Psoas muscle (tissue), 8 donors: Measurements from ENCODE around the gene ITGA11. TPM values are rescaled to one million over a fixed set of nuclear protein-coding genes. Genes with fewer than 3 reads are reported as not detected.

Experiments
- ATAC-seq, 4 donors: fragments of 200-7000 bp; cut with Tn5 transposase; one replicate each; pipeline ENCODE4 v1.9.1; 2020; ENCODE audit warnings: moderate library complexity in 3 of 4, mild to moderate bottlenecking in 2 of 4
- DNase-seq, 2 donors: peaks; one replicate each; pipeline ENCODE4 v3.0.0-alpha.2; 2020
- H3K27ac ChIP-seq: fragments of 200-600 bp; one replicate; pipeline ENCODE4 v1.8.0; 2022
- H3K27me3 ChIP-seq, 3 donors: fragments of 200-600 bp in 1 of 3; one replicate each; pipeline versions ENCODE4 v1.6.1 to v1.8.0; 2013 to 2022; ENCODE audit warnings: low read length in 2 of 3, mild to moderate bottlenecking in 2 of 3, moderate library complexity in 1 of 3; ENCODE audit not compliant: insufficient read depth in 3 of 3
- H3K36me3 ChIP-seq, 2 donors: fragments of 200-600 bp in 1 of 2; one replicate each; pipeline versions ENCODE4 v1.6.1 to v1.8.0; 2013 to 2022; ENCODE audit warnings: low read depth in 1 of 2, mild to moderate bottlenecking in 1 of 2, moderate library complexity in 1 of 2; ENCODE audit not compliant: insufficient read depth in 1 of 2
- H3K4me1 ChIP-seq: fragments of 200-600 bp; one replicate; pipeline ENCODE4 v1.8.0; 2022
- H3K4me3 ChIP-seq: fragments of 200-600 bp; one replicate; pipeline ENCODE4 v1.8.0; 2022; ENCODE audit warnings: mild to moderate bottlenecking
- H3K9me3 ChIP-seq: fragments of 200-600 bp; one replicate; pipeline ENCODE4 v1.8.0; 2022
- CTCF ChIP-seq: fragments of 200-600 bp; IDR thresholded peaks from one replicate; pipeline ENCODE4 v1.8.0; 2022; ENCODE audit warnings: antibody characterized with exemption
- WGBS, 3 donors: extraction: QIAGEN DNeasy Blood & Tissue Kit; methylation state at CpG; one replicate each; pipeline versions ENCODE4 v1.1.6 to v1.1.7; 2013; 5-methylcytosine and 5-hydroxymethylcytosine counted together
- intact Hi-C, 2 donors: fragments of 100-400 bp; cut with DNase I; formaldehyde crosslinking; loops; one replicate each; pipeline versions ENCODE4 v1.11.0 to v1.14.2; 2022
- polyA plus RNA-seq, 3 donors: library from polyadenylated mRNA; stranded (reverse); fragments of 200-250 nt; gene quantifications; one replicate each; pipeline ENCODE4 v1.2.3, GENCODE V29; 2013
- total RNA-seq, 4 donors: library from RNA; stranded (reverse); fragmentation: NEBNext Ultra II Directional in 2 of 4; extraction: Animal tissue kit (Norgen Biotek cat#: 25700) in 2 of 4; gene quantifications; one replicate each; pipeline versions ENCODE4 v1.2.1 to v1.2.4, GENCODE V29; 2021 to 2023
- donor health status: healthy with polysubstance abuse.
- donor health status: DM: no; HTN: no; CAD: no; lungs with moderate emphysema.
- donor health status: Bipolar disorder and iron deficiency.
- donor health status: healthy.
- donor health status: DM: yes; HTN: yes; CAD: no.
- donor health status: DM: no; HTN: no; CAD: no.
- donor health status: DM: no; HTN: no; CAD: no.
- donor health status: DM: yes; HTN: yes; CAD: no.

Gene ITGA11
- total and polyA plus RNA-seq, 7 donors, result 0.10 to 7.9 (median 0.97) TPM

- DNase-seq, result peak; percentile 66 to 76
- WGBS, 3 donors, result 38 to 41% (median 40%) methylated on average over 12 of the region's 12 CpGs
- no peak for TF ChIP-seq CTCF
Measured at GRCh38 chr15:68479406-68479805, 47.4 kb upstream of the ITGA11 start.

DNA sequence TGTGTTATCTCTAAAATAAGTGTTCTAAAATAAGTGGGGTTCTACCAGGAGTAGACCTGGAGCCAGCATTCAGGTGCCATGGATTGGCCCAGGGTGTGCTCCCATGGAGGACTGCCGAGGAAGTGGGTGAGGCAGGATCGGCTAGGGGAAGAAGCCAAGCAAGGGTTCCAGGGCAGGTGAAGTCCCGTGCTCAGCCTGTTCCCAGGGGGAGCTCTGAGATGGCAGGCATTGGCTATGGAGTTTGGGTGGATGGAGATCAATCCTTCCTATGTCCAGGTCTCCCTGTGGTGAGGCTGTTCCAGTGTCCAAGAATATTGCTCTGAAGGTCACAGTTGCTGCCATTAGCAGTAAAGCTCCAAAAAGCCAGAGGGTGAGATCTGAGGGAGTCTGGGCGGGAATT lies 46.9 kb upstream of the ITGA11 start:
- WGBS, 3 donors, result 83 to 86% (median 86%) methylated on average over 4 of the region's 4 CpGs
- no peak for TF ChIP-seq CTCF
- Histone ChIP-seq H3K36me3 (no peaks in the 10 kb centered on the region), H3K27me3 (peaks cover 0 to 9% (median 3%) of the 10 kb centered on the region in 3 donors), H3K4me1 (no peaks in the 10 kb centered on the region), H3K4me3 (no peak overlapping the region), H3K27ac (no peak overlapping the region), H3K9me3 (no peaks in the 10 kb centered on the region)
- intact Hi-C loops, result no loop called here
- DNase-seq (no peak), ATAC-seq (no peak)

More at GRCh38 chr15:68479406-68479805, 47.4 kb upstream of the ITGA11 start:
- peak in 2 of 4 donors; percentile 35 to 56 for ATAC-seq
- Histone ChIP-seq H3K36me3 (no peaks in the 10 kb centered on the region), H3K27ac (no peak overlapping the region), H3K9me3 (no peaks in the 10 kb centered on the region), H3K27me3 (peaks cover 0 to 9% (median 3%) of the 10 kb centered on the region in 3 donors), H3K4me3 (no peak overlapping the region), H3K4me1 (no peaks in the 10 kb centered on the region)
- intact Hi-C loops, result no loop called here

DNA sequence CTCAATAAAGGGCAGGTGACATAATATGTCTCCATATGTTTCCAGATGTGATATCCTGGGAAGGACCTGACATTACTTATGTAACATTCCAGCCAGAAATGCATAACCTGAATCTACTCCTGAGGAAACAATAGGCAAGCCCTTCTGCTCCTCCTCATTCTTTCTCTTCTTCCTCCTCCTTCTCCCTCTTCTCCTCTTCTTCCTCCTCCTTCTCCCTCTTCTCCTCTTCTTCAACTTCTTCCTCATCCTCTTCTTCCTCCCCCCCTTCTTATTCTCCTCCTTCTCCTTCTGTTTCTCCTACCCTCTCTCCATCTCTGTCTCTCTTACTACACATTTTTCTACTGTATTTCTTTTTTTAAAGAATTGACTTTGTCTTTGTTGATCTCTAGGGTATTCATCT lies 43.5 kb upstream of the ITGA11 start:
- TF ChIP-seq CTCF, result no peak
- H3K4me1 ChIP-seq, result no peaks in the 10 kb centered on the region
- H3K27ac ChIP-seq, result no peak overlapping the region
- no peaks in the 10 kb centered on the region for H3K36me3 ChIP-seq
- ATAC-seq (no peak), DNase-seq (no peak)
- H3K27me3 ChIP-seq, result no peaks in the 10 kb centered on the region
- H3K9me3 ChIP-seq, result no peaks in the 10 kb centered on the region
- no peak overlapping the region for H3K4me3 ChIP-seq
- intact Hi-C loops, result no loop called here

DNA sequence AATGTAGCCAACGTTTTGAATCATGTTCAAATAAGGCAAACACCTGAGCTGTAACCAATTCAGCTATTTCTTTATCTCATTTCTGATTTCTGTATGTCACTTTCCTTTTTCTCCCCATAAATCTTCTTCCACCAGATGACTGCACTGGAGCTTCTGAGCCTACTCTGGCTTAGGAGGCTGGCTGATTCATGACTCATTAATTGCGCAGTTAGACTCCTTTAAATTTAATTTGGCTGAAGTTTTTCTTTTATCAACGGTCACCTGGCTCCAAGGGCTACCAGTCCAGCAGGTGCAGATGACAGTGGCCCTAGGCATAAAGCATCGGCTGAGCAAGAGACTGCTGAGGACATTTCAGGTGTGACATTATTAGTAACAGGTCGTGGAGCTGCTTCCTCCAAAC lies 39.6 kb upstream of the ITGA11 start:
- no peaks in the 10 kb centered on the region for H3K9me3 ChIP-seq
- H3K4me1 ChIP-seq, result no peaks in the 10 kb centered on the region
- H3K4me3 ChIP-seq, result no peak overlapping the region
- ATAC-seq (no peak), DNase-seq (no peak)
- WGBS, 3 donors, result 75 to 77% (median 75%) methylated on average over 5 of the region's 5 CpGs
- no peaks in the 10 kb centered on the region for H3K36me3 ChIP-seq
- TF ChIP-seq CTCF, result no peak
- intact Hi-C loops, result no loop called here
- no peak overlapping the region for H3K27ac ChIP-seq
- H3K27me3 ChIP-seq, result no peaks in the 10 kb centered on the region

DNA sequence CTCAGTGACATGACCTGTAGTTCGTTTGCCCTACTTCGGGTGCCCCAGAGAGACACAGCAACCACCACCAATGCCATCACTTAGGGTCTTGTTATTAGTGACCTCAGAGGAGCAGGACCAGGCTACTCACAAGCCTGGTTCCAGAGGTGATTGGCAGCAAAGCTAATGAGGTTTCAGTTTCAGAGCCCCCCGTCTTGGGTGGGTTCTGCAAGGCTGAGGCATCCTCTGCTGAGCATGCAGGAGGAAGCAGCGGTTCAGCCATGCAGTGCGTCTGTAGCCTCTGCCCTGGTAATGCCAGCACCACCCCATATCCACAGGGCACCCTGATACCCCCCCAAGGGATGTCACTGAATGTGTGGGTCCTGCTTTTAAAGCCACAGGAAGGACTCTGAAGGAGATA lies 39.0 kb upstream of the ITGA11 start:
- intact Hi-C loops, result no loop called here
- Histone ChIP-seq H3K4me1 (no peaks in the 10 kb centered on the region), H3K27me3 (no peaks in the 10 kb centered on the region), H3K4me3 (no peak overlapping the region), H3K9me3 (no peaks in the 10 kb centered on the region), H3K36me3 (no peaks in the 10 kb centered on the region), H3K27ac (no peak overlapping the region)
- ATAC-seq, result no peak
- WGBS, 3 donors, result 88 to 90% (median 89%) methylated on average over 5 of the region's 5 CpGs
- no peak for TF ChIP-seq CTCF
- no peak for DNase-seq
